ENCODE results near the gene MARS1. TPM values are rescaled to one million over a fixed set of nuclear protein-coding genes. Genes with fewer than 3 reads are reported as not detected.
"Not testable (repeated sequence)": the region's sequence is repeated elsewhere in the genome, so short reads cannot be mapped to it uniquely, and the experiment has no call there.

Gene MARS1
- total and polyA plus RNA-seq, 5 experiments from 2014 or later = 81.0 to 386 (median 93.5) TPM

GRCh38 chr12:57551637-57552305 lies 63.9 kb downstream of the MARS1 start:
- POLR2A ChIA-PET = no interaction called here
- ATAC-seq (no peak), DNase-seq (no peak)
- Mint-ChIP-seq H3K27me3 (peaks cover 0 to 18% (median 0%) of the 10 kb centered on the region in 5 donors), H3K27ac (peak overlapping the region in 6 of 10 donors; percentile 7 to 72 (median 42)), H3K4me3 (peak overlapping the region in 5 of 10 donors; percentile 9 to 85 (median 31)), H3K9me3 (no peaks in the 10 kb centered on the region), H3K36me3 (no peaks in the 10 kb centered on the region), H3K4me1 (peaks cover 12 to 29% (median 26%) of the 10 kb centered on the region in 4 donors)

- ATAC-seq = no peak
- H3K36me3 Mint-ChIP-seq = no peaks in the 10 kb centered on the region
- H3K27me3 Mint-ChIP-seq = peaks cover 0 to 18% (median 0%) of the 10 kb centered on the region in 5 donors
- no peak overlapping the region for H3K27ac Mint-ChIP-seq
- POLR2A ChIA-PET = interaction anchor here (0.6 kb wide), 1 partner anchor 129 kb away, joined by 3 read pairs; no protein-coding TSS in a partner anchor
- no peaks in the 10 kb centered on the region for H3K9me3 Mint-ChIP-seq
- H3K4me3 Mint-ChIP-seq = no peak overlapping the region
- H3K4me1 Mint-ChIP-seq = peaks cover 9 to 24% (median 23%) of the 10 kb centered on the region in 4 donors
- no peak for DNase-seq
These were observed 64.4 kb downstream of the MARS1 start for GRCh38 chr12:57552306-57552651.

DNA sequence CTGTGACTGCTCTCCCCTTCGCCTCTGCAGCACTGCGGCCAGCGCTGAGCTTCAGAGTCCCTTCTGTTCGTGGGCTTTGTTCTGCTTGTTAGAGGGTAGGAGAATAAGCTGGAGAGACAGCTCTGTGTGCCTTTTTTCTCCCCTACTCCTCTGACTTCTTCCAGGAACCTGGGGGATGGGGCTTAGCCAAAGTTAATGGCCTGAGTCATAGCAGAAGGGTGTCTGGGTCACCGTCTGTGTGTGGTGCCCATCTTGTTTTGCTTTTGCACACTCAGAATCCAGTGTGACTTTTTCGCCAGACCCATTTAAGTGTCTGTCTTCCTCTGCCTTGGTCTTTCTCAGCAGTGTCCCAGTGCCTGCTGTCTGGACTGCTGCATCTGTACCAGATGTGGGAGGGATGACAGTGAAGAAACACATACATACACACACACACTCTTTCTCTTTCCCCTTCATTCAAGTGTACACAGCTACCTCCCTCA lies 65.0 kb downstream of the MARS1 start:
- Mint-ChIP-seq H3K4me1 (peaks cover 8 to 19% (median 17%) of the 10 kb centered on the region in 4 donors), H3K9me3 (no peaks in the 10 kb centered on the region), H3K36me3 (no peaks in the 10 kb centered on the region), H3K27ac (no peak overlapping the region), H3K4me3 (no peak overlapping the region), H3K27me3 (peaks cover 0 to 18% (median 0%) of the 10 kb centered on the region in 5 donors)
- POLR2A ChIA-PET = interaction anchor here (0.6 kb wide), 1 partner anchor 129 kb away, joined by 3 read pairs; no protein-coding TSS in a partner anchor
- ATAC-seq (no peak), DNase-seq (no peak)

DNA sequence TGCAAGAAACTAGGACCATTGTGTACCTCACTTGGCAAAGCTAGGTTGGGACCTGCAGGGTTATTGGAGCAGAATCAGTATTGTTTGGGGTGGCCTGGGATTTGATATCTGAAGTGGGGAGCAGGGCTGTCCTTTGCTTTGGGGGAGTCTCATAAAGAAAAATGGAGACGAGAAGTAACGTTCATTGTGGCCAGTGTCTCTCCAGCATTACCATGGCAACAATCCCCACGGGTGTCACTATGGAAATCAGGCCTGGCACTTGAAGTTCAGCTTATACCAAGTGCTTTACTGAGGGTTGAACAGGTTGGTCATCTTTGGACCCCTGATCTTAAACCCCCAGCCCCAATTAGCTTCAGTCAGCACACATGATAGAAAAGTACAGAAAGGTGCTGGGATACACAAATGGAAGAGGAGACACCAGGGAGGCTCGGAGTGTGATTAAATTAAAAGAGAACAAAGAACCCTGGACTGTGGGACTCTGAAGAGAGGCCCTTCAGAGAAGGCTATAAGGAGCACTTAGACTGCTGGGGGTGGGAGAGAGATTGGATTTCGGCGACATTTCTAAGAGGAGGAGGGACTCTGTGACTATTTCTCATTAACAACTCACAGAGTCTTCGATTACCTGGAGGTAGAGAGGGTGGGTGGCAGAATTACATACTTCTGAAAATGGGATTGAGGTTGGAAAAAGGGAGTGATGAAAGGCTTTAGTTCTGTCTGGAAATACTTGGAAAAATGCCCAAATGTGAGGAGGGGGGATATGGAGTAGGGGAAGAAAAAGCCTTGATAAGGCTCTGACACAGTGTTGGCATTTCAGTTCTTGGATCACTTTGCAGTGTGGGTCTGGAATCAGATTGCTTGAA lies 65.7 kb downstream of the MARS1 start:
- Mint-ChIP-seq H3K4me3 (no peak overlapping the region), H3K9me3 (no peaks in the 10 kb centered on the region), H3K27me3 (peaks cover 0 to 18% (median 0%) of the 10 kb centered on the region in 5 donors), H3K27ac (no peak overlapping the region), H3K36me3 (no peaks in the 10 kb centered on the region), H3K4me1 (peaks cover 8 to 19% (median 17%) of the 10 kb centered on the region in 4 donors)
- DNase-seq = no peak
- ATAC-seq = no peak
- POLR2A ChIA-PET = no interaction called here

DNA sequence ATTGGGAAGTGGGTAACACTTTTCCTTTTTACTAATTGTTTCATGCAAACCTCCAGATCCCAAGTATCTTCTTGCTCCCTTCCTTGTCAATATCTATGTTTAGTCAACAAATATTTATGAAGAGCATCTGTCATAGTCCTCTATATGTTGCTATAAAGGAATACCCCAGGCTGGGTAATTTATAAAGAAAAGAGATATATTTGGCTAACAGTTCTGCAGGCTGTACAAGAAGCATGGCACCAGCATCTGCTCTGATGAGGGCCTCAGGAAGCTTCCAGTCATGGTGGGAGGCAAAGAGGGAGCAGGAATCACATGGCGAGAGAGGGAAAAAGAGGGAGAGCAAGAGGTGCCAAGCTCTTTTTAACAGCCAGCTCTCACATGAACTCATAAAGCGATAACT lies 66.6 kb downstream of the MARS1 start:
- Mint-ChIP-seq H3K27me3 (peaks cover 0 to 14% (median 0%) of the 10 kb centered on the region in 5 donors), H3K4me3 (no peak overlapping the region), H3K4me1 (peaks cover 5 to 14% (median 13%) of the 10 kb centered on the region in 4 donors), H3K9me3 (no peaks in the 10 kb centered on the region), H3K36me3 (no peaks in the 10 kb centered on the region), H3K27ac (no peak overlapping the region)
- DNase-seq = no peak
- no peak for ATAC-seq
- POLR2A ChIA-PET = no interaction called here

GRCh38 chr12:57554897-57555296 lies 67.0 kb downstream of the MARS1 start:
- Mint-ChIP-seq H3K4me1 (peaks cover 4 to 14% (median 10%) of the 10 kb centered on the region in 4 donors), H3K9me3 (no peaks in the 10 kb centered on the region), H3K4me3 (no peak overlapping the region), H3K27me3 (peaks cover 0 to 14% (median 0%) of the 10 kb centered on the region in 5 donors), H3K27ac (no peak overlapping the region), H3K36me3 (no peaks in the 10 kb centered on the region)
- ATAC-seq = no peak
- POLR2A ChIA-PET = no interaction called here
- no peak for DNase-seq

DNA sequence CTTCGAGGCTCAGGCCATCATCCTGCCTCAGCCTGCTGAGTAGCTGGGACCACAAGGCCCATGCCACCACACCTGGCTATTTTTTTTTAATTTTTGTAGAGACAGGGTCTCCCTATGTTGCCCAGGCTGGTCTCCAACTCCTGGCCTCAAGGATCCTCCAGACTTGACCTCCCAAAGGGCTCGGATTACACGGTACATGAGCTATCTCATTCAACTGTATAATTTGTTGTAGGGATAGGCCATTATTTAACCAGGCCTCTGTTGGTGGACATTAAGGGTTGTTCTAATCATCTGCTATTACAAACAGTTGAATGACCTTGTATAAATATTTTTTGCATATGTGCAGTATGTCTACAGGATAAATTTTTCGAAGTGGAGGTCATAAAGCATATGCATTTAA lies 71.0 kb downstream of the MARS1 start:
- no peak overlapping the region for H3K27ac Mint-ChIP-seq
- H3K4me1 Mint-ChIP-seq = peaks cover 0 to 5% (median 0%) of the 10 kb centered on the region in 4 donors
- POLR2A ChIA-PET = no interaction called here
- H3K4me3 Mint-ChIP-seq = no peak overlapping the region
- ATAC-seq (no peak), DNase-seq (no peak)
- H3K9me3 Mint-ChIP-seq = no peaks in the 10 kb centered on the region
- no peaks in the 10 kb centered on the region for H3K36me3 Mint-ChIP-seq
- H3K27me3 Mint-ChIP-seq = peaks cover 0 to 10% (median 0%) of the 10 kb centered on the region in 5 donors

DNA sequence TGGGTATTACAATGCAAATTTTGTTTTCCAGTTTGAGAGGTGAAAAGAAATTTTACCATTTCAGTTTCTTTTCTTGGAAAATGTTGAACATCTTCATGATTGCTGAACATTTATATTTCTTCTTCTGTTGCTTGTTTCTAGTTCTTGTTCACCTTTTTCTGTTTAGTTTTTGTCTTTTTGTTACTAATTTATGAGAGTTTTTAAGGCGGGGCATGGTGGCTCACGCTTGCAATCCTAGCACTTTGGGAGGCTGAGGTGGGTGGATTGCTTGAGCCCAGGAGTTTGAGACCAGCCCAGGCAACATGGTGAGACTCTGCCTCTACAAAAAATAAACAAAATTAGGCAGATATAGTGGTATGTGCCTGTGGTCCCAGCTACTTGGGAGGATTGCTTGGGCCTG lies 72.6 kb downstream of the MARS1 start:
- Mint-ChIP-seq H3K36me3 (peaks cover 0 to 6% (median 0%) of the 10 kb centered on the region in 3 donors), H3K4me3 (no peak overlapping the region), H3K9me3 (no peaks in the 10 kb centered on the region), H3K27me3 (peaks cover 0 to 14% (median 0%) of the 10 kb centered on the region in 5 donors), H3K4me1 (peaks cover 0 to 5% (median 1%) of the 10 kb centered on the region in 4 donors), H3K27ac (no peak overlapping the region)
- DNase-seq = no peak
- POLR2A ChIA-PET = no interaction called here
- ATAC-seq = no peak

DNA sequence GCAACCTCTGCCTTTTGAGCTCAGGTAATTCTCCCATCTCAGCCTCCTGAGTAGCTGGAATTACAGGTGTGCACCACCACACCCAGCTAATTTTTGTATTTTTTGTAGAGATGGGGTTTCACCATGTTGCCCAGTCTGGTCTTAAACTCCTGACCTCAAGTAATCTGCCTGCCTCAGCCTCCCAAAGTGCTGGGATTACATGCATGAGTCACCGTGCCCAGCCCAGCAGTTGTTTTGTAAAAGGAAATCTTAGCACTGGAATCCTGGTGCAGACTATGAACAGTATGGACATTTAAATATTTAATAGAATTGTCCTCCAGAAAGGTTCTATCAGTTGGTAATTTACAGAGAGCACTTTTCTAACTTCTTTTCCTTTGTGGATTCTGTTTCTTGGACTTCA lies 73.2 kb downstream of the MARS1 start:
- ATAC-seq, H3K4me3 Mint-ChIP-seq, H3K9me3 Mint-ChIP-seq, H3K4me1 Mint-ChIP-seq, POLR2A ChIA-PET, H3K27ac Mint-ChIP-seq, H3K36me3 Mint-ChIP-seq, DNase-seq: not testable (repeated sequence)
- peaks cover 0 to 14% (median 0%) of the 10 kb centered on the region in 5 donors for H3K27me3 Mint-ChIP-seq

DNA sequence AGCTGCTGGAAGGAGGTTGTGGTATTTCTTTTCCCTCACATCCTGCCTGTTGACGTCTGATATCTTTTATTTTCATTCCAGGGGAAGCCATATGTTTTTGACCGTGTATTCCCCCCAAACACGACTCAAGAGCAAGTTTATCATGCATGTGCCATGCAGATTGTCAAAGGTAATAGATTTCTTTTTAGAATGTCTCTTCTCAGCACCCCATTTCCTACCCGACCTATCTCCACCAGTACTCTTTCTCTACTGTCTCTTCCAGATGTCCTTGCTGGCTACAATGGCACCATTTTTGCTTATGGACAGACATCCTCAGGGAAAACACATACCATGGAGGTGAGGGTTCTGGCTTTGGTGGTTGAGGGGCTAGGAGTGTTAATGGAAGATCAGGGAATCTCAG lies 75.5 kb downstream of the MARS1 start:
- no peak overlapping the region for H3K27ac Mint-ChIP-seq
- peaks cover 0 to 6% (median 0%) of the 10 kb centered on the region in 3 donors for H3K36me3 Mint-ChIP-seq
- H3K27me3 Mint-ChIP-seq = peaks cover 0 to 14% (median 0%) of the 10 kb centered on the region in 5 donors
- DNase-seq (no peak), ATAC-seq (no peak)
- no peak overlapping the region for H3K4me3 Mint-ChIP-seq
- POLR2A ChIA-PET = no interaction called here
- no peaks in the 10 kb centered on the region for H3K9me3 Mint-ChIP-seq
- peaks cover 0 to 5% (median 1%) of the 10 kb centered on the region in 4 donors for H3K4me1 Mint-ChIP-seq

GRCh38 chr12:57564178-57564740 lies 76.4 kb downstream of the MARS1 start:
- POLR2A ChIA-PET = no interaction called here
- DNase-seq (no peak), ATAC-seq (no peak)
- Mint-ChIP-seq H3K27me3 (peaks cover 0 to 14% (median 0%) of the 10 kb centered on the region in 5 donors), H3K27ac (peak overlapping the region in 1 of 10 donors; percentile 32), H3K9me3 (no peaks in the 10 kb centered on the region), H3K4me3 (no peak overlapping the region), H3K36me3 (peaks cover 0 to 8% (median 4%) of the 10 kb centered on the region in 3 donors), H3K4me1 (peaks cover 0 to 5% (median 1%) of the 10 kb centered on the region in 4 donors)

Data from naive thymus-derived CD8-positive, alpha-beta T cell (primary cell).